ENCODE data around the gene PDK1.

GRCh38 chr2:172564376-172564775 is 8.5 kb downstream of the PDK1 start:
- TF ChIP-seq CTCF (IDR thresholded peaks at IDR 0.05) (no peak), POLR2A (IDR thresholded peaks at IDR 0.05) (no peak), POLR2AphosphoS5 (IDR thresholded peaks at IDR 0.05) (no peak), EP300 (IDR thresholded peaks at IDR 0.05; ENCODE audit: low read depth) (no peak)

All from transverse colon (tissue), 4 donors.